AG09319 (cell line): ENCODE measurements around the gene PKP3.

Source experiments
- DNase-seq: peaks from one replicate; pipeline ENCODE4 v3.0.0-alpha.2; 2010; ENCODE audit warnings: low read depth; ENCODE audit errors: extremely low read depth
- TF ChIP-seq, protein P1 (sequence below): IDR thresholded peaks from 2 replicates; pipeline ENCODE4 v1.5.1; 2011; ENCODE audit warnings: low read depth, mild to moderate bottlenecking, inconsistent platforms, low read length, moderate library complexity

PKP3 gene

DNA sequence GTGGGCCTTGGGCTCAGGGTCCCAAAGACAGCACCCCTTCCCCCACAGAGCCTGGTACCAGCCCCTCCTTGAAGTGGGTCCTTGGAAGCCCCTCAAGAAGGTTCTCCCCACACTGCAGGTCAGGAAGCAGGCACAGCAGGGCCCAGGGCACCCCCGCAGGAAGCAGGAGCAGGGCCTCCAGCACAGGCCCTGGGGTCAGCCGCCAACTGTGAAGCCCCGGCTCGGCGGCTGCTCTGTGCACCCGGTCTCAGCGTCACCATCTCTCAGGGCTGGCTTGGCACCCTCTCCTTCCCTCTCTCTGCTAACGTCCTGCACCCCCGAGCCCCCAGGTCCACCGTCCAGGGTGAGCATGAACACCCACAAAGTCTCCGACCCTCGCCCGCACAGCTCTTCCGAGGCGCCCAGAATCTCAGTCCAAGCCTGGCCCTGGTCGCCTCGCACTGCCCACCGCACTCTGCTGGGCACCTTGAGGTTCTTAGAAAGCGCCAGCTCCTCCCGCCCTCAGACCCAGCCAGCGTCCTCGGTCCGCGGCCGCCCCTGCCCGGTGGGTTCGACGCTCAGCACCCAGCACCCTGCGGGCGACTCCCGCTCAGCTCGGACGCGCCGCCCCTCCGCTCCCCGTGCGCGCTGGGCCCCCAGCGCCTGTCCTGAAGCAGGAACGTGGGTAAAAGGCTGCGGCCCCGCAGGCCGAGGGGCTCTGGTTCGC, 22.2 kb downstream of the PKP3 start:
- TF ChIP-seq, protein P1, sequence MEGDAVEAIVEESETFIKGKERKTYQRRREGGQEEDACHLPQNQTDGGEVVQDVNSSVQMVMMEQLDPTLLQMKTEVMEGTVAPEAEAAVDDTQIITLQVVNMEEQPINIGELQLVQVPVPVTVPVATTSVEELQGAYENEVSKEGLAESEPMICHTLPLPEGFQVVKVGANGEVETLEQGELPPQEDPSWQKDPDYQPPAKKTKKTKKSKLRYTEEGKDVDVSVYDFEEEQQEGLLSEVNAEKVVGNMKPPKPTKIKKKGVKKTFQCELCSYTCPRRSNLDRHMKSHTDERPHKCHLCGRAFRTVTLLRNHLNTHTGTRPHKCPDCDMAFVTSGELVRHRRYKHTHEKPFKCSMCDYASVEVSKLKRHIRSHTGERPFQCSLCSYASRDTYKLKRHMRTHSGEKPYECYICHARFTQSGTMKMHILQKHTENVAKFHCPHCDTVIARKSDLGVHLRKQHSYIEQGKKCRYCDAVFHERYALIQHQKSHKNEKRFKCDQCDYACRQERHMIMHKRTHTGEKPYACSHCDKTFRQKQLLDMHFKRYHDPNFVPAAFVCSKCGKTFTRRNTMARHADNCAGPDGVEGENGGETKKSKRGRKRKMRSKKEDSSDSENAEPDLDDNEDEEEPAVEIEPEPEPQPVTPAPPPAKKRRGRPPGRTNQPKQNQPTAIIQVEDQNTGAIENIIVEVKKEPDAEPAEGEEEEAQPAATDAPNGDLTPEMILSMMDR: no peak
- no peak for DNase-seq

- no peak for DNase-seq
- TF ChIP-seq, protein P1: no peak
Observed at GRCh38 chr11:416757-417621, 23.0 kb downstream of the PKP3 start.

DNA sequence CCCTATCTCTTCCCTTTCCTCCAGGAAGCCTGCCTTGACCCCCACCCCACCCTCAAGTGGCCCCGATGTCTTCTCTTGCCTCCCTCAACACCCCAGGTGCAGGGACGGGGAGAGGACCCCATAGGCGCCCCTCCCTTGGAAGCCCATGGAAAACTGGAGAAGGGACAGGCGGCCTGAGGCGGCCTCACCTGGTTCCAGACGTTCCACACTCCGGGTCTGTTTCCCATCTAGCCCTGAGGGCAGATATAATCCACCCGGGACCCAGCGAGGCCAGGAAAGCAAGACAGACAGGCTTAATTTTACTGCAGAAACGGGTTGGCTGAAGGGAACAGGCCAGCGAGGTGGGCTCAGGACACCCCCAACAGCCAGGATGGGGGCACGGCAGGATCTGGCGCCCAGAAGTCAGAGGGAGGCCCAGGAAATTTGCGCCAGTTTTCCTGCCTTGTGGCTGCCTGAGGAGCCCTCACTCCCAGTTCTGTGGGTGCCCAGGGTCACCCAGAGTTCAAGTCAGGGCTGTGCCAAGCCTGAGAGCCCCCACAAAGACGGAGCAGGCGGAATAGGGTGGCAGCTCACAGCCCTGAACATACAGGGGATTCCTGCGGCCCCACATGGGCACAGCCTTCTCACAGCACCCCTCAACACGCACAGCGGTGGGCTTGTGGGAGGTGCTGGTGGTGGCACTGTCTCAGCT, 23.8 kb downstream of the PKP3 start:
- no peak for DNase-seq
- TF ChIP-seq, protein P1: no peak

- TF ChIP-seq, protein P1: no peak
- no peak for DNase-seq
Observed at GRCh38 chr11:418343-419247, 24.6 kb downstream of the PKP3 start.

- TF ChIP-seq, protein P1: no peak
- DNase-seq: no peak
Observed at GRCh38 chr11:419248-420005, 25.4 kb downstream of the PKP3 start.
